NOMO-1 treated with dmso at 0.1 percent for 144 hours (cell line): ENCODE data around the gene FMN2.
A peak's percentile ranks its signal among the peaks of the same experiment; 100 is the strongest.
"Not testable (repeated sequence)": the region's sequence is repeated elsewhere in the genome, so short reads cannot be mapped to it uniquely, and the experiment has no call there.

Experiments used
- DNase-seq: peaks from one replicate; lab custom pipeline; 2025; ENCODE audit not compliant: unreplicated experiment; lab: John Stamatoyannopoulos, UW

The FMN2 gene

DNA sequence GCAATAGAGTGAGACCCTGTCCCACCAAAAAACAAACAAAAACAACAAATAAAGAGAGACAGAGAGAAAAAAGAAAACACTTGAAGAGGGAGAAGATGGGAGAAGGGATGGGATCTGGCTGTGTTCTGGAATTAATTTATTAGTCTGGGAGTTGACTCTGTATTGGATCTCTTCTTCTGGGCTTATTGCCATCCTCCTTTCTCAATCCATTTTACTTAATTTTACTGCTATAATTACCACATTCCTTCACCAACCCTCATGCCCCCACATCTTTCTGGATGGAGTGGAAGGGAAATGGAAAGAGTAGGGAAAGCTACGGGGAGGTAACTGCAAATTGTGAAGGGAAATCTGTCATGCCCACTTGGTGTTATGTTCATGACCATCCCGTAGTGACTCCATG lies 42.9 kb downstream of the FMN2 start:
- DNase-seq, result no peak

DNA sequence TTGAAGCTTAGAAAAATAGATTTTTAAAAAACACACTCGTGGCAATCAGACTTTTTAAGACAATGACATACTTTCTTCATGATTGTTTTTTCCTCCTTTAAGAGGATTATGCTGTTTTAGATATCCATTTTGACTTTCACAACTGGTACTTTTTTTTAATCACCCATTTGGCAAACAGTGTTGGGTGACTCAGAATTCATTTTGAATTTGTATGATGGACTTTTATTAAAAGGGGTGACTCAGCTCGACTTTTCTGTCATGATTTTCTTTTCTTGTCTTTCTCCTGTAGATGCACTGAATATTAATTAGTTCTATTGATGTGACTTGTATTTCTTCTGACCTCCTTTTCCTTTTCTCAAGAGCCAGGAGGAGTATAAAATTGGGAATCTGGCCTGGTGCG lies 44.7 kb downstream of the FMN2 start:
- DNase-seq, result no peak

DNA sequence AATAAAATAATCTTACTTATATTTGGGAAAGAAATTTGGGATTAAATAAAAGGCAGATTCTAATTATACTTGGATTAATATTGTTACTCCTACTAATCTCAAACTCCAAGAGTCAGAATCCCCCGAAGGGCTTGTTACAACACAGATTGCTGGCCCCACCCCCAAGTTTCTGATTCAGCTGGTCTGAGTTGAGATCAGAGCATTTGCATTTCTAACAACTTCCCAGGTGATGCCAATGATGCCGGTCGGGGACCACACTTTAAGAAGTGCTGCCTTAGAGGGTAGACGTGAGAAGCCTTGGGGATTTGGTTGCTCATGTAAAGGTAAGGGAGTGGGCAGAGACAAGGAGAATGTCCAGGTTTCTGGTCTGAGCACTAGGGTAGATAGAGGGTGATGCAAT lies 47.2 kb downstream of the FMN2 start:
- no peak for DNase-seq

DNA sequence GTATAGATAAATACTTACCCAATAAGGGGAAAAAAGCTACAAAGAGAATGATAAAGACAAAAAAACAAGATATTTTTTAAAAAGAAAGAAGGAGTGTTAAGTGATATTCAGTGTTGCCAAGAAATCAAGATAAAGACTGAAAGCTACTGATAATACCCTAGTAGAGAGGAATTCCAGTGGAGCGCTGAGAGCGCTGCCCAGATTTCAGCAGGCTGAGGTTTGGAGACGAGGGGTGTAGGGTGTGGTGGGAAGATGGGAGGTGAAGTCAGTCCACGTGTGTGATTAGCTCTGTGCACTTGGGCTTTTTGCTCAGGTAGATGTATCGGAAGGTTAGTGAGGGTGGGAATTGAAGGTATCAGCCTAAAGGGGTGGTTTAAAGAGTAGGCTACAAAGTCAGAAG lies 47.8 kb downstream of the FMN2 start:
- DNase-seq, result no peak

DNA sequence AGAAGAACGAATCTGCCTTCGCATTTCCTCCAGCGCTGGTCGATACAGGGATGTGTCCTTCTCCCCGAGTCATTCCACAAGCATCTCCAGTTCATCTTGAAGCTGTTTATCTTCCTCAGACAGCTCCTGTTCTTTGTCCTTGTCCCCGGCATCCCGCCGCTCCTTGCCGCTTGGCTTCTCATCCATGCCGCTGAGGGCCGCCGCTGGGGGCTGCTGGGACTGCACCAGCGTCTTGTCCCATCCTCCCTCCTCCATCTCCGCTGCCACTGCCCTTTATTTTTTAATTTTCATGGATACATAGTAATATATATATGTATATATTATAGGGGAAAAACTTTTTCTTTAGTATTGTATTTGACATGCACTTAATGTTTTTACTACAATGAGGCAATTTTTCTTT lies 53.4 kb downstream of the FMN2 start:
- DNase-seq, result no peak

DNA sequence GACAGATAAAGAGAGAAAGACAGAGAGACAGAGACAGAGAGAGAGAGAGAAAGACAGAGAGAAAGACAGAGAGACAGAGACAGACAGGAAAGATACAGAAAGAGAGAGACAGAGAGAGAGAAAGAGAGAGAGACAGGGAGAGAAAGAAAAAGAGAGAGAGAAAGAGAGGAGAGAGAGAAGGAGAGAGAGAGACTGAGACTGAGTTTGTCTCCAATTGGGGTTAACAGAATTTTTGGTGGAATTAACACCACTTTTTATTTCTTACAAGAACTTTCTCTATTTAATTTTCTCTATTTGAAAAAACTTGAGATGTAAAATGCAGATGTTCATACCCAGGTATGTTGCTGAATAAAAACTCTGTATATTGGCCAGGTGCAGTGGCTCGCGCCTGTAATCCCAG lies 56.6 kb downstream of the FMN2 start:
- DNase-seq, result no peak

DNA sequence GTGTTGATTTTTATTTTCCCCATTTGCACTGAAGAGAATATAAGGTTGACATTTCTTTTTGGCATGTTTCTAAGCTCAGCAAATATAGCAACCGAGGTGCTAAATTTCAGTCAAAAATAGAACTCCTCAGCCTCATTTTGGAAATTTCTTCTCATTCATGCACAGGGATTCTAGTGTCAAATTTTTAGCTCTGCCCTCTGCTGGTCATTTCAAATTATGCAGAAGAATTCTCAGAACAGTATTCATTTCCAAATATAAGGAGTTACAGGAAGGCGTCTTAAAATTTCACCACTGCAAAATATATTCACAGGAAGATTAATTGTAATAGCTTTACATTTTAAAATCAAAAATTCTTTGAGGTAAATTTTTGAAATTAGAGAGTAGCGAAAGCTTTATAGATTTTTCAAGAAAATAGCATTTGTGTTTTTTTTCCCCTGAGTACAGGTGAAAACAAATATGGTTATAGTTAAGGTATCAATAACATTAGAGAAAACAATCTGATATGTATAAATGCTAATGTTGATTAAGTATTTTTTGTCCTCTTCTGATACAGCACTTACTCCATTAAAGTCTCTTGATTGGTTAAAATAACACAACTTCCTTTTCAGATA lies 57.9 kb downstream of the FMN2 start:
- no peak for DNase-seq

DNA sequence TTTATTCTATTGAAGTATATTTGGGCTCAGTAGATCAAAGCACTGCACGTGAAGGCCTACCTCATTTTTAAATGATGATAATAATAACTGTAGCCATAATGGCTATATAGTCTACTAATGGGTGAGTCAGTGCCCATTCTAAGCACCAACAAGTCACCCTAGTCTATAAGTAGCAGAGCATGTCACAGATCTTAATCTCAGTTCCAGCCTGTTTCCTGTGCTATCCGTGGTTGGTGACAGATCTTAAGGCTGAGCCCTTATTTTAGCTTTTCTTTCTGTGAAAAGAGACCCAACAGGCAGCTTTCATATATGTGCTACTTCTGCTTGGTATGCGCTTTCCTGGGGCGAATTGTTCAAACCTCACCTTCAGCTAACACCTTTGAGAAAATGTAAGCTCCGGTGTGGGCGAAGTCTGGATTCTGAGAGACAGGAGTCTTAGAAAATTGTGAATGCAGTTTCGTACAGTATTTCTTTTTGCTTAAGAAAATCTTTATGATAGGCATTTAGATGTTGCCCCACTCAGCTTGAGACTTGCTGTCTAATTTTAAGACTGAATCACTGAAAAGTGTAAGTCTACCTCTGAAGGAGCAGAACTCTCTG lies 59.6 kb downstream of the FMN2 start:
- no peak for DNase-seq

DNA sequence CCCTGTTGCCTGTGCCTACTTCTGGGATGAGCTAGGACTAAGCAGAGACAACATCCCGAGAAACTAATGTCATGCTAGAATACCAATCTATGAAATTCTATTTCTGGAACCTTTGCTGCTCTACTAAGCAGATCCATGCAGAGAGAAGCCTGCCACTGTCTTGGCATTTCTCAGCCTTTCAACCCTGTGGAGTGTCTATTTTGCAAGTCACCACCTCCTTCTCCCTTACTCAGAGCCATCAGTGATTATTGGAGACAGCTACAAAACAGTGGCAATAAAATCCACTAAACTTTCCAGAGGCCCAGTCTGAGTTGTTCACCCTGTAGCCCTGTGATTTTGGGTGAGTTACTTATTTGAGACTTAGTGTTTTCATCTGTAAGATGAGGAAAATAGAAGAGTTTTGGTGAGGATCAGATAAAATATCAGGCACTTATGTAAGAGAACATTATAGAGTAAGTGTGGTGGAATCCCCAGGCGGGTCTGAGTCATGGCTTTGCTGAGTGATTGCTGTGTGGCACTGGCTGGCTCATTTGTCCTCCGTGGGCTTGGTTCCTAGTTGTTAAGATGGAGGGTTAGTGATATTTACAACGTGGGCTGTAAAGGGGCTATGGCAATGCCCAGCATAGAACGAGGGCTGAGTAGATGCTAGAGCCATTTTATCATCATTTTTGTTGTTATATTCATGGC lies 61.1 kb downstream of the FMN2 start:
- DNase-seq, result no peak

DNA sequence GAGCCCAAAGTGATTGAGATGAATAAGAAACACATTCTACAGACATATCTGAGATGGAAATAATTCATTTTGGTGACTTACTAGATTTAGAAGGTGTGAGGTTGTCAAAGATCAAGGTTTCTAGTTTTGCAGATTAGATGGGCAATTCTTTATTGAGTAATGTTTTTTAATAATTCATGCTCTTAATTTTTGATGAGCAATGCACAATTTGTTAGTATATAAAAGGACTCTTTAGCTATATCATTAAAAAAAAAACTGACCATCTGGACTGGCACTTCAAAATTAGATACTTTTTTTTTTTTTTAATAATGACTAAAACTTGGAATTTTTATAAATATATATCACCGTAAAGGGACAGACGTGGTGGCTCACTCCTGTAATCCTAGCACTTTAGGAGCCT lies 63.9 kb downstream of the FMN2 start:
- no peak for DNase-seq

DNA sequence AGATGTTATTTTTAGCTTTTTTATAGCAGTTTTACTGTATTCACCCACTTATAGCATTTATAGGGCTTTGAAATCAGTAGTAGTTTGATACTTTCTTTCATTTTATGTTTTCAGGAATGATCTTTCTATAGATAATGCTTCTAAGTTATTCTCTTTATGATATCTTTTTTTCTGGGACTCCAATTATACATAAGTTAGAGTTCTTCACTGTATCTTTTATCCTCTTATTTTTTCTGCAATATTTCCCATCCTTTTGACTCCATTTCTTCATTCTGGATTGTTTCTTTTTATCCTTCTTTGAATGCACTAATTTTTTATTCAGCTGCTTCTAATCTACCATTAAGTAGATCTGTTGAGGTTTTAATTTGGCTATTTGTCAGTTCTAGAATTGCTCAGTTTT lies 73.1 kb downstream of the FMN2 start:
- DNase-seq, result no peak

DNA sequence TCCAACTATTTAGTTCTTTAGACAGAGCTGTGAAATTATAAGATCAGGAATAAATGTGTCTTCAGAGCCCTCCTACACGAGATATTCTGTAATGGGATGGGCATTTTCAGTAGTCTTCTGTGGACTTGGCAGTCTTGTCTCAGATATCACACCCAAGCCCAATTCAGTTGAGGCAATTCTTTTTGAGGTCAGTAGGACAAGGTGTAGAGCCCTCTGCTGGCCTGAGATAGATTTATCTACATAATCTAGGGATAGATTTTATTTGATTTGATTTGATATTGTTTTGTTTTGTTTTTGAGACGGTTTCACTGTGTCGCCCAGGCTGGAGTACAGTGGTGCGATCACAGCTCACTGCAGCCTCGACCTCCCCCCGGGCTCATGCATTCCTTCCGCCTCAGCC lies 77.5 kb downstream of the FMN2 start:
- no peak for DNase-seq

DNA sequence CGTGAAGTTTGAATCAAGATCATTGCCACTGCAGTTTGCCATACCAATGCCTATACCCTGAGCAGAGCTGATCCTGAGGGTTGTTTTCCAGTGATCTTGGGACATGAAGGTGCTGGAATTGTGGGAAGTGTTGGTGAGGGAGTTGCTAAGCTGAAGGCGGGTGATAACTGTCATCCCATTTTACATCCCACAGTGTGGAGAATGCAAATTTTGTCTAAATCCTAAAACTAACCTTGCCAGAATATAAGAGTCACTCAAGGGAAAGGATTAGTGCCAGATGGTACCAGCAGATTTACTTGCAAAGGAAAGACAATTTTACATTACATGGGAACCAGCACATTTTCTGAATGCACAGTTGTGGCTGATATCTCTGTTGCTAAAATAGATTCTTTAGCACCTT lies 78.6 kb downstream of the FMN2 start:
- DNase-seq, result no peak

DNA sequence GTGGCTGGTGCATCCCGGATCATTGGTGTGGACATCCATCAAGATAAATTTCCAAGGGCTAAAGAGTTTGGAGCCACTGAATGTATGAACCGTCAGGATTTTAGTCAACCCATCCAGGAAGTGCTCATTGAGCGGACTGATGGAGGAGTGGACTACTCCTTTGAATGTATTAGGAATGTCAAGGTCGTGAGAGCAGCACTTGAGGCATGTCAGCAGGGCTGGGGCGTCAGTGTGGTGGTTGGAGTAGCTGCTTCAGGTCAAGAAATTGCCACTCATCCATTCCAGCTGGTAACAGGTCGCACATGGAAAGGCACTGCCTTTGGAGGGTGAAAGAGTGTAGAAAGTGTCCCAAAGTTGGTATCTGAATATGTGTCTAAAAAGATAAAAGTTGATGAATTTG lies 79.1 kb downstream of the FMN2 start:
- no peak for DNase-seq

DNA sequence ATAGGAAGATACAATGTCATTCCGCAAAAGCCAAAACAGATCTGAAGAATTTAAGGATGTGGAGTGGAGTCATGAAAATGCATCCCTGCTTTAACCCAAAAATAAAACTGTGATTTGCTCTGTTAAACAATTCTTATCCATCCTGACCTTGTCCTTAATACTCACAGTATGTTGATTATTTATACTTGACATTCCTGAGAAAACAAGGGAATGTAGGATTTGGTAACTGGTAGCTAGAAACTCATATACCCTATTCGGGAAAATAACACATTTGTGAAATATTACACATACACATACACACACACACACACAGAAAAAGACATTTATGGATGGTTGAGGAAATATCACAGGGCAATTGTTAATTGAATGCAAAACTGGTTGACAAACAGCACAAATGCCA lies 80.2 kb downstream of the FMN2 start:
- no peak for DNase-seq

DNA sequence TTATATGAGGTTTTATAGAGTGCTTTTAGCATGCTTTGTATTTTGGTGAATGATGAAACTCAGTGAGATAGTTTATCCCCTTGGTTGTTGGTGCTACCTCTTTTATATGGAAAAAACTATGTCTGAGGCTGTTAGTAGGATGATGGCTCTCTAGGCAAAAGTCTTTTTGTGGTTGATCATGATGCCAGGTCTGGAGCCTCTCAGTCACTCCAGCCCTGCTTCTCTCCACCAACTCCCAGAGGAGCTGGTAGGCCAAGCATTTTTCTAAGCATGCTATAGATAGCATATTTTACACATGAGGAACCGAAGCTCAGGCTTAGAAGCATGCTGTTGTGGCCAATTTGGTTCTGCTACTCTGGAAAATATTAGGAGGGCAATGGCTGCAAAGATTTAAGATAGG lies 82.2 kb downstream of the FMN2 start:
- no peak for DNase-seq

DNA sequence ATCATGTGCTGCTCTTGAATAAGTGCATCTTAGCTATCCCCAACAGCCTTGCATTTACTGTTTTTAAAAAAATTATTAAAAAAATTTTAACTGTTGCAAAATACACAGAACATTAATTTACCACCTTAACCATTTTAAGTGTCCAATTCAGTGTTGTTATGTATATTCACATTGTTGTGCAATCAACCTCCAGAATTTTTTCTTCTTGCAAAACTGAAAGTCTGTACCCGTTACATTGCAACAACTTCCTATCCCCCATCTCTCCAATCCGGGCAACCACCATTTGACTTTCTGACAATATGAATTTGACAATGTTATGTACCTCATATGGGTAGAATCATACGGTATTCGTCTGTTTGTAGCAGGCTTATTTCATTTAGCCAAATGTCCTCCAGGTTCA lies 83.1 kb downstream of the FMN2 start:
- DNase-seq, result peak; percentile 0

DNA sequence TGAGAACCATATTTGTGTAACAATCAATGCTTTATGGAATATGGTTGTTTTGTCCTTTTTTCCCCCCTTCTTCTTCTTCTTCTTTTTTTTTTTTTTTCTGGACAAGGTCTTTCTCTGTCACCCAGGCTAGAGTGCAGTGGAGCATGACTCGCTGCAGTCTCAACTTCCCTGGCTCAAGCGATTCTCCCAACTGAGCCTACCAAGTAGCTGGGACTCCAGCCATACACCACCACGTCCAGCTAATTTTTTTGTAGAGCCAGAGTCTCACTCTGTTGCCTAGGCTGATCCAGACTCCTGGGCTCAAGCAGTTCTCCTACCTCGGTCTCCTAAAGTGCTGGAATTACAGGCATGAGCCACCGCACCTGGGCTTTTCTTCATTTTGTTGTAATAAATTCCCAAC lies 86.7 kb downstream of the FMN2 start:
- no peak for DNase-seq

DNA sequence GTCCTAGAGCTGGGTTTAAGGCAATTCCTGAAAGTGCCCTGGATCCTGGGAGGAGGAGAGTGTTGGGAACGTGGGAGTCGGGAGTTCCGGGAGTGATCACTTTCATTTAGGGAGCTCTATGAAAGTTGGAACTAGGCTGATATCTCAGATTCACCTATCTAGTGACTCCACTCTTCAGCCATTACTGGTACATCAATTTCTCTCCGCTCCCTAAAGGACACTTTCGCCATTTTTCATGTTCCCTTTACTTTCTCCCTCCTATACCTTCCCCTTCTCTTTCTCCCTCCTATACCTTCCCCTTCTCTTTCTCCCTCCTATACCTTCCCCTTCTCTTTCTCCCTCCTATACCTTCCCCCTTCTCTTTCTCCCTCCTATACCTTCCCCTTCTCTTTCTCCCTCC lies 93.0 kb downstream of the FMN2 start:
- DNase-seq, result not testable (repeated sequence)

DNA sequence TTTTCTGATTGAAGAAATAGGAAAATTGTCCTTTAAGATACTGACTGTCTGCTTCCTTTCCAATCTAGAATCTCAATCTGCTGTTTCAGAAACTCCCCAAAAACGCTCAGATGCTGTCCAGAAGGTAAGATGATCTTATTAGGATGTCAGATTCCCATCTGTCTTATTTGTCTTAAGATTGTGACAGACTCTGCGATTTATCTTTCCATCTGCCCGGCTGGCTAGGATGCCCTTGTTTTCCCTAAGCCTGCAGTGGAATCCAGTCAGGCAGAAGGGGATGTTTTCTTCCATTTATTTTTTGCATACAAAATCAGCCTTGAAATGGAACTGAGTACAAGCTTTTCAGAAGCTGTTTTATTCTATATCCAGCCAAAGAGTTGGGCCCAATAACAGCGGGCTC lies 96.5 kb downstream of the FMN2 start:
- DNase-seq, result no peak

DNA sequence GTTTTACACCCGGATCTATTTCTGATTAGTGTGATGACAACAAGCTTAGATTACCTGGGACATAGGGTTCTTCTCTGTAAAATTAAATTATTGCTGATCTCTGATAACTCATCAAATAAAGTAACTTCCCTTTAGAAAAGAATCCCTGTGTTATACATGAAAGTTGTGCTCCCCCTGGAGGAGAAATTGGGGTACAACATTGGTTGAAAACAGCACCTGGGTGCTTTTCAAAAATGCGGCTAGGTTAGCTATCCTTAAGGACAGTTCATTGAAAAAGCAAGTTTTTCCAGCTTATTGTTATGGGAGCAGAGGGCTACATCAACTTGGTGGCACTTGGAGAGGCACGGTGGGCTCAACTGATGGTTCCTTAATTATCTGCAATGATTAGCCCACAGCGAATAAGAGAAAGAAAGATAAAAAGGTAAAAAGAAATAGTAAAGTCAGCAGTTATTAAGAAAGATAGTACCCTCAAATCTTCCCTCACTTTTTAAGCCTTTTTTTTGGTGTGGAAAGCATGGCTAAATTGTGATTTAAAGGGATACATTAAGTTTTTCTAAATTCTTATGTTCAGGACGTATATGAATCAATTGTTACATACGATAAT lies 97.8 kb downstream of the FMN2 start:
- no peak for DNase-seq

DNA sequence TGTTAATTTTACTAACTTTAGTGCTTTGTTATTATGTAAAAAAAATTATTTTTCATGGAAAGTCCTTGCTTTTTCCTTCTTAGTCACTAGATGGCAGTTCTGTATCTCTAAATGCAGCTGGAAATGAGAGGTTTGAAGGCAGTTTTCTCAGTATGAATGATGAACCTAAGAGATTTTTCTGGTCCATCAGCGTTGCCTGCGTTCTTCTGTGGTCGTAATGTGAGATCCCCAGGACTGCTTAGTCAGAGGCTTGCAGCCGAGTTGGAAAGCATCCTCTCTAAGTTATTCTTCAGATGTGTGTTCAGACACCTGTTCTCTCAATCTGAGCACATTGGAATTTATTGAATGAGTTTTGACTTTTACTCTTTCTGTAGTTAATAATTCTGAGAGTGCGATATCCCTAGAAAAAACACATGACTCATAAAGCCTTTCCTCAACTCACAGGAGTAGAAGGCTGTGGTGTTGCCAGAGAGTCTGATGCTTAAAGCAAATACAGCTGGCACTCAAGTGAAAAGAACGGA lies 99.3 kb downstream of the FMN2 start:
- no peak for DNase-seq
